SK-N-SH (cell line): ENCODE data around the gene CREG1. TPM values are rescaled to one million over a fixed set of nuclear protein-coding genes. Genes with fewer than 3 reads are reported as not detected.

ENCODE experiments used
- CTCF ChIA-PET: fragments of 300-600, 350-600 bp; formaldehyde crosslinking; extraction: SDS; loops from one replicate; lab custom pipeline; 2021; lab: Yijun Ruan, JAX
- POLR2A ChIA-PET: fragments of 350-600 bp; sonication (Branson Sonifier 250); formaldehyde crosslinking; extraction: SDS; loops from one replicate; lab custom pipeline; 2020; ENCODE audit warnings: antibody characterized with exemption, inconsistent platforms; lab: Yijun Ruan, JAX
- DNase-seq: peaks from one replicate; pipeline ENCODE4 v3.0.0; 2012
- H2AFZ ChIP-seq: fragments of 200-600 bp; sonication (generic); 2 replicates; pipeline ENCODE4 v1.8.1; 2016; ENCODE audit warnings: antibody characterized with exemption, mild to moderate bottlenecking, low read depth
- H3F3A ChIP-seq: fragments of 200-600 bp; sonication (generic); replicated peaks from 2 replicates; pipeline ENCODE3; 2016; ENCODE audit warnings: antibody characterized with exemption, mild to moderate bottlenecking; ENCODE audit not compliant: insufficient read depth
- H3K27ac ChIP-seq, 2 experiments: fragments of 200-500 bp in 1 of 2; fragments of 200-600 bp in 1 of 2; sonication (Bioruptor generic) in 1 of 2; sonication (generic), shearing (Covaris generic) in 1 of 2; 2 replicates each; pipeline versions ENCODE4 v1.5.1 to v1.6.1; 2014 to 2016; ENCODE audit warnings: low read depth in 2 of 2, inconsistent platforms in 1 of 2, low read length in 1 of 2, mild to moderate bottlenecking in 1 of 2, mixed read lengths in 1 of 2
- H3K27me3 ChIP-seq: fragments of 200-600 bp; sonication (generic), shearing (Covaris generic); 2 replicates; pipeline ENCODE4 v1.6.1; 2016; ENCODE audit warnings: mixed run types; ENCODE audit not compliant: insufficient read depth
- H3K36me3 ChIP-seq, 2 experiments: fragments of 200-500 bp in 1 of 2; fragments of 200-600 bp in 1 of 2; sonication (Bioruptor generic) in 1 of 2; sonication (generic) in 1 of 2; replicated peaks in 1 of 2; 2 replicates each; pipeline versions ENCODE3 to v1.5.1; 2014 to 2016; ENCODE audit warnings: low read length in 1 of 2, mild to moderate bottlenecking in 1 of 2; ENCODE audit not compliant: insufficient read depth in 2 of 2, control insufficient read depth in 1 of 2
- H3K4me1 ChIP-seq, 2 experiments: fragments of 200-500 bp in 1 of 2; fragments of 200-600 bp in 1 of 2; sonication (Bioruptor generic) in 1 of 2; sonication (generic), shearing (Covaris generic) in 1 of 2; 2 replicates each; pipeline versions ENCODE4 v1.5.1 to v1.6.1; 2014 to 2016; ENCODE audit warnings: low read depth in 1 of 2, low read length in 1 of 2, mixed run types in 1 of 2; ENCODE audit not compliant: insufficient read depth in 2 of 2, control insufficient read depth in 1 of 2
- H3K4me2 ChIP-seq: fragments of 200-600 bp; sonication (generic), shearing (Covaris generic); 2 replicates; pipeline ENCODE4 v1.6.1; 2017; ENCODE audit warnings: mixed run types
- H3K4me3 ChIP-seq, 2 experiments: fragments of 200-500 bp in 1 of 2; fragments of 200-600 bp in 1 of 2; sonication (Bioruptor generic) in 1 of 2; sonication (generic), shearing (Covaris generic) in 1 of 2; 2 replicates each; pipeline versions ENCODE4 v1.5.1 to v1.8.1; 2014 to 2016; ENCODE audit warnings: low read depth in 2 of 2, inconsistent platforms in 1 of 2, low read length in 1 of 2, mild to moderate bottlenecking in 1 of 2, mixed read lengths in 1 of 2, moderate library complexity in 1 of 2
- H3K79me2 ChIP-seq: fragments of 200-600 bp; sonication (generic); 2 replicates; pipeline ENCODE4 v1.8.1; 2017; ENCODE audit warnings: mild to moderate bottlenecking; ENCODE audit not compliant: insufficient read depth
- H3K9ac ChIP-seq: fragments of 200-600 bp; sonication (generic); 2 replicates; pipeline ENCODE4 v1.6.1; 2017; ENCODE audit warnings: mixed run types
- H3K9me2 ChIP-seq: fragments of 200-600 bp; sonication (generic); 2 replicates; pipeline ENCODE4 v1.6.1; 2017; ENCODE audit warnings: mixed run types
- H3K9me3 ChIP-seq: fragments of 200-600 bp; sonication (generic); 2 replicates; pipeline ENCODE4 v1.6.1; 2017; ENCODE audit warnings: mixed run types, mild to moderate bottlenecking, moderate library complexity
- H4K20me1 ChIP-seq: fragments of 200-600 bp; sonication (generic); 2 replicates; pipeline ENCODE4 v1.6.1; 2017; ENCODE audit warnings: mild to moderate bottlenecking, mixed run types; ENCODE audit not compliant: insufficient read depth
- CHD2 ChIP-seq: fragments of 150-350 bp; IDR thresholded peaks from 2 replicates; pipeline ENCODE4 v1.6.1; 2018; ENCODE audit warnings: low read length; ENCODE audit not compliant: partially characterized antibody
- ELF1 ChIP-seq: IDR thresholded peaks from 2 replicates; pipeline ENCODE4 v1.4.0; 2012
- EP300 ChIP-seq, 2 experiments: IDR thresholded peaks; 2 replicates each; pipeline versions ENCODE4 v1.4.0 to v1.6.1; 2012; ENCODE audit warnings: borderline replicate concordance in 1 of 2, low read depth in 1 of 2, low read length in 1 of 2
- EZH2phosphoT487 ChIP-seq: fragments of 200-600 bp; sonication (generic); IDR thresholded peaks from 2 replicates; pipeline ENCODE4 v1.6.1; 2017; ENCODE audit warnings: low read depth, mixed run types, mild to moderate bottlenecking, antibody characterized with exemption, moderate library complexity, borderline replicate concordance
- GATA2 ChIP-seq: sonication (generic); formaldehyde crosslinking; IDR thresholded peaks from 2 replicates; pipeline ENCODE4 v1.5.0; 2020; ENCODE audit warnings: mild to moderate bottlenecking, missing genetic modification reagents
- MAX ChIP-seq: IDR thresholded peaks from 2 replicates; pipeline ENCODE4 v1.4.0; 2012; ENCODE audit warnings: low read depth
- MEF2A ChIP-seq: IDR thresholded peaks from 2 replicates; pipeline ENCODE4 v1.4.0; 2012; ENCODE audit warnings: low read depth, borderline replicate concordance
- NRF1 ChIP-seq: IDR thresholded peaks from 2 replicates; pipeline ENCODE4 v1.6.1; 2012; ENCODE audit warnings: low read depth, mild to moderate bottlenecking, low read length
- PBX3 ChIP-seq: IDR thresholded peaks from 2 replicates; pipeline ENCODE4; 2012
- RCOR1 ChIP-seq: fragments of 150-350 bp; IDR thresholded peaks from 2 replicates; pipeline ENCODE4 v1.6.1; 2017; ENCODE audit warnings: antibody characterized with exemption, low read length
- REST ChIP-seq: IDR thresholded peaks from 2 replicates; pipeline ENCODE4 v1.6.1; 2012; ENCODE audit warnings: mild to moderate bottlenecking, low read depth, low read length, moderate library complexity
- RFX5 ChIP-seq: IDR thresholded peaks from 2 replicates; pipeline ENCODE4 v1.6.1; 2012; ENCODE audit warnings: mild to moderate bottlenecking, improper control_type of control experiment, low read length
- SIN3A ChIP-seq: IDR thresholded peaks from 2 replicates; pipeline ENCODE4 v1.6.1; 2012; ENCODE audit warnings: low read depth, mild to moderate bottlenecking, low read length, moderate library complexity, borderline replicate concordance
- SMC3 ChIP-seq: IDR thresholded peaks from 2 replicates; pipeline ENCODE4 v1.6.1; 2012; ENCODE audit warnings: low read depth, low read length, improper control_type of control experiment
- TEAD4 ChIP-seq: IDR thresholded peaks from 2 replicates; pipeline ENCODE4 v1.4.0; 2012; ENCODE audit warnings: mild to moderate bottlenecking, borderline replicate concordance; ENCODE audit not compliant: insufficient read depth
- USF1 ChIP-seq: IDR thresholded peaks from 2 replicates; pipeline ENCODE4 v1.4.0; 2012; ENCODE audit warnings: low read depth, borderline replicate concordance
- USF2 ChIP-seq: fragments of 150-350 bp; IDR thresholded peaks from 2 replicates; pipeline ENCODE4 v1.6.1; 2017; ENCODE audit warnings: antibody characterized with exemption, low read length, low read depth, borderline replicate concordance
- YY1 ChIP-seq: IDR thresholded peaks from 2 replicates; pipeline ENCODE4 v1.4.0; 2012; ENCODE audit warnings: low read depth, mild to moderate bottlenecking
- ZBTB33 ChIP-seq: IDR thresholded peaks from 2 replicates; pipeline ENCODE4 v1.4.0; 2012; ENCODE audit warnings: low read depth, borderline replicate concordance
- polyA plus RNA-seq, 3 experiments: library from polyadenylated mRNA; depleted of rRNA; stranded (reverse); fragments of >200 nt; gene quantifications; 2 replicates each; pipeline ENCODE4 v1.2.3, GENCODE V29; 2012

CREG1 gene
- polyA plus RNA-seq, 1 of the 3 experiments (the other 2 are of a cell fraction), result 26.1 TPM

- Histone ChIP-seq H3F3A (no peaks in the 10 kb centered on the region), H3K27me3 (no peaks in the 10 kb centered on the region; the same call in 1 of the 2 replicates), H3K9me2 (no peaks in the 10 kb centered on the region), H3K36me3 (no peaks in the 10 kb centered on the region), H3K4me2 (no peak overlapping the region), H4K20me1 (no peaks in the 10 kb centered on the region), H3K27ac (no peak overlapping the region), H3K9ac (no peak overlapping the region), H3K4me3 (no peak overlapping the region), H3K79me2 (no peaks in the 10 kb centered on the region), H3K4me1 (peaks cover 0 to 3% of the 10 kb centered on the region in 2 experiments; a peak in 1 of 4 replicates), H3K9me3 (no peaks in the 10 kb centered on the region), H2AFZ (no peak overlapping the region)
- ChIA-PET CTCF (interaction anchor here (0.7 to 7.4 kb wide), 17 partner anchors 10 to 622 kb away, joined by 3 to 63 read pairs (median 9); no protein-coding TSS in a partner anchor), POLR2A (no interaction called here)
- TF ChIP-seq MAX, result no peak
- no peak for TF ChIP-seq REST
- no peak for TF ChIP-seq MEF2A
- TF ChIP-seq EZH2phosphoT487, result no peak
- no peak for TF ChIP-seq RFX5
- no peak for TF ChIP-seq GATA2 (CRISPR knock-in tag)
- TF ChIP-seq SMC3, result no peak
- TF ChIP-seq PBX3, result no peak
- TF ChIP-seq EP300 (IDR thresholded peaks at IDR 0.05; ENCODE audit: borderline replicate concordance in 1 of 2, low read depth in 1 of 2, low read length in 1 of 2), result no peak
- TF ChIP-seq TEAD4, result no peak
- TF ChIP-seq CHD2, result no peak
- TF ChIP-seq SIN3A, result no peak
- TF ChIP-seq USF1, result no peak
- TF ChIP-seq YY1, result no peak
- TF ChIP-seq NRF1, result no peak
- no peak for TF ChIP-seq ZBTB33
- no peak for TF ChIP-seq RCOR1
- no peak for TF ChIP-seq USF2
- no peak for TF ChIP-seq ELF1
- DNase-seq, result no peak
These were observed 21.2 kb downstream of the CREG1 start for GRCh38 chr1:167532375-167532774.
